H1 (cell line): ENCODE measurements around the gene SLAMF6. TPM values are rescaled to one million over a fixed set of nuclear protein-coding genes. Genes with fewer than 3 reads are reported as not detected.

Experiments used
- KDM1A ChIP-seq: fragments of 200-600, 300-600 bp; sonication (generic); IDR thresholded peaks from 2 replicates; pipeline ENCODE4 v1.7.1; 2016; ENCODE audit warnings: mild to moderate bottlenecking, low read length, borderline replicate concordance
- SRF ChIP-seq: IDR thresholded peaks from 2 replicates; pipeline ENCODE4 v1.6.1; 2011; ENCODE audit warnings: mild to moderate bottlenecking, low read depth, low read length, moderate library complexity
- YY1 ChIP-seq: IDR thresholded peaks from 2 replicates; pipeline ENCODE4 v1.6.1; 2011; ENCODE audit warnings: low read depth, mild to moderate bottlenecking, low read length
- ZNF274 ChIP-seq: IDR thresholded peaks from 2 replicates; pipeline ENCODE4 v1.7.0; 2012; ENCODE audit warnings: low read length, borderline replicate concordance; ENCODE audit errors: extremely low read depth
- polyA plus RNA-seq, 7 experiments: library from polyadenylated mRNA; depleted of rRNA in 3 of 7; stranded (reverse) in 5 of 7; unstranded in 2 of 7; fragments of >200 nt in 5 of 7; fragments of 200-250 nt in 2 of 7; gene quantifications; 1 replicate in 5 of 7; 2 replicates in 1 of 7; 4 replicates in 1 of 7; pipeline versions ENCODE4 v1.2.1 to v1.2.3, GENCODE V29; 2011 to 2013; ENCODE audit warnings: missing spikeins in 2 of 7, mixed read lengths in 2 of 7
- total RNA-seq: library from RNA; stranded (reverse); fragmentation: NEBNext Ultra II Directional; extraction: Animal tissue kit (Norgen Biotek cat#: 25700); gene quantifications from 2 replicates; pipeline ENCODE4 v1.2.1, GENCODE V29; 2021
- TF ChIP-seq, protein P1 (sequence below): fragments of 300-600 bp; sonication (generic); IDR thresholded peaks from 2 replicates; pipeline ENCODE4 v1.7.1; 2012; ENCODE audit warnings: low read length, moderate library complexity, mild to moderate bottlenecking, inconsistent platforms; ENCODE audit not compliant: insufficient replicate concordance
- TF ChIP-seq, protein P2 (sequence below): IDR thresholded peaks from 2 replicates; pipeline ENCODE4 v1.6.1; 2012; ENCODE audit warnings: inconsistent platforms

Gene SLAMF6
- total and polyA plus RNA-seq, 2 of the 8 experiments (the other 6 are each of a cell fraction or from before 2014, with no cell fraction given) = not detected

DNA sequence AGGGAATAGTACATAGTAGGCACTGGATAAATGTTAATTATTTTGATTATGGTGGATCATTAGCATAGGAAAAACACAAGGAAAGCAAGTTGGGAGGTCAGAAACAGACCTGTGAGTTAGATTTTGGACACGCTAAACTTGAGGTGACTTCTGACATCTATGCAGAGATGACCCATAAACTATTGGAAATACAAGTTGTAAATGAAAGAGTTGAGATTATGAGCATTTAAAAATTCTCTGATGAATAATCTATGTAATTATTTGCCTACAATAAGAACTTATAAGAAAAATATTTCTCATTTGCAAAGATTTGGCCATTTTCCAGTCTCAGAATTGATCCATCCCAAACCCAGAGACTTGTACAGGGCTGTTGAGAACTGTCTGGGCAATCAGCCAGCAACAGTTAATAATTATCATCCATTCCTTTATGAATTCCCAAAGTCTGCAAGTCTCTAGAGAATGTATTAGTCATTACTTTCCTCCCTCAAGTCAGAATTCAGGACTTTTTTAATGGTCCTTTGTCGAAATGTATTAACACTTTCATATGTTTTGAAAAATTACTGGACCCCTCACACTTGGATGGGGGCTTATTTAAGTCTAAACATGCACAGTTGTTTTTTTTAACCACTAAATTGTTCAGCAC is 19.4 kb upstream of the SLAMF6 start (continued):
- TF ChIP-seq, protein P1, sequence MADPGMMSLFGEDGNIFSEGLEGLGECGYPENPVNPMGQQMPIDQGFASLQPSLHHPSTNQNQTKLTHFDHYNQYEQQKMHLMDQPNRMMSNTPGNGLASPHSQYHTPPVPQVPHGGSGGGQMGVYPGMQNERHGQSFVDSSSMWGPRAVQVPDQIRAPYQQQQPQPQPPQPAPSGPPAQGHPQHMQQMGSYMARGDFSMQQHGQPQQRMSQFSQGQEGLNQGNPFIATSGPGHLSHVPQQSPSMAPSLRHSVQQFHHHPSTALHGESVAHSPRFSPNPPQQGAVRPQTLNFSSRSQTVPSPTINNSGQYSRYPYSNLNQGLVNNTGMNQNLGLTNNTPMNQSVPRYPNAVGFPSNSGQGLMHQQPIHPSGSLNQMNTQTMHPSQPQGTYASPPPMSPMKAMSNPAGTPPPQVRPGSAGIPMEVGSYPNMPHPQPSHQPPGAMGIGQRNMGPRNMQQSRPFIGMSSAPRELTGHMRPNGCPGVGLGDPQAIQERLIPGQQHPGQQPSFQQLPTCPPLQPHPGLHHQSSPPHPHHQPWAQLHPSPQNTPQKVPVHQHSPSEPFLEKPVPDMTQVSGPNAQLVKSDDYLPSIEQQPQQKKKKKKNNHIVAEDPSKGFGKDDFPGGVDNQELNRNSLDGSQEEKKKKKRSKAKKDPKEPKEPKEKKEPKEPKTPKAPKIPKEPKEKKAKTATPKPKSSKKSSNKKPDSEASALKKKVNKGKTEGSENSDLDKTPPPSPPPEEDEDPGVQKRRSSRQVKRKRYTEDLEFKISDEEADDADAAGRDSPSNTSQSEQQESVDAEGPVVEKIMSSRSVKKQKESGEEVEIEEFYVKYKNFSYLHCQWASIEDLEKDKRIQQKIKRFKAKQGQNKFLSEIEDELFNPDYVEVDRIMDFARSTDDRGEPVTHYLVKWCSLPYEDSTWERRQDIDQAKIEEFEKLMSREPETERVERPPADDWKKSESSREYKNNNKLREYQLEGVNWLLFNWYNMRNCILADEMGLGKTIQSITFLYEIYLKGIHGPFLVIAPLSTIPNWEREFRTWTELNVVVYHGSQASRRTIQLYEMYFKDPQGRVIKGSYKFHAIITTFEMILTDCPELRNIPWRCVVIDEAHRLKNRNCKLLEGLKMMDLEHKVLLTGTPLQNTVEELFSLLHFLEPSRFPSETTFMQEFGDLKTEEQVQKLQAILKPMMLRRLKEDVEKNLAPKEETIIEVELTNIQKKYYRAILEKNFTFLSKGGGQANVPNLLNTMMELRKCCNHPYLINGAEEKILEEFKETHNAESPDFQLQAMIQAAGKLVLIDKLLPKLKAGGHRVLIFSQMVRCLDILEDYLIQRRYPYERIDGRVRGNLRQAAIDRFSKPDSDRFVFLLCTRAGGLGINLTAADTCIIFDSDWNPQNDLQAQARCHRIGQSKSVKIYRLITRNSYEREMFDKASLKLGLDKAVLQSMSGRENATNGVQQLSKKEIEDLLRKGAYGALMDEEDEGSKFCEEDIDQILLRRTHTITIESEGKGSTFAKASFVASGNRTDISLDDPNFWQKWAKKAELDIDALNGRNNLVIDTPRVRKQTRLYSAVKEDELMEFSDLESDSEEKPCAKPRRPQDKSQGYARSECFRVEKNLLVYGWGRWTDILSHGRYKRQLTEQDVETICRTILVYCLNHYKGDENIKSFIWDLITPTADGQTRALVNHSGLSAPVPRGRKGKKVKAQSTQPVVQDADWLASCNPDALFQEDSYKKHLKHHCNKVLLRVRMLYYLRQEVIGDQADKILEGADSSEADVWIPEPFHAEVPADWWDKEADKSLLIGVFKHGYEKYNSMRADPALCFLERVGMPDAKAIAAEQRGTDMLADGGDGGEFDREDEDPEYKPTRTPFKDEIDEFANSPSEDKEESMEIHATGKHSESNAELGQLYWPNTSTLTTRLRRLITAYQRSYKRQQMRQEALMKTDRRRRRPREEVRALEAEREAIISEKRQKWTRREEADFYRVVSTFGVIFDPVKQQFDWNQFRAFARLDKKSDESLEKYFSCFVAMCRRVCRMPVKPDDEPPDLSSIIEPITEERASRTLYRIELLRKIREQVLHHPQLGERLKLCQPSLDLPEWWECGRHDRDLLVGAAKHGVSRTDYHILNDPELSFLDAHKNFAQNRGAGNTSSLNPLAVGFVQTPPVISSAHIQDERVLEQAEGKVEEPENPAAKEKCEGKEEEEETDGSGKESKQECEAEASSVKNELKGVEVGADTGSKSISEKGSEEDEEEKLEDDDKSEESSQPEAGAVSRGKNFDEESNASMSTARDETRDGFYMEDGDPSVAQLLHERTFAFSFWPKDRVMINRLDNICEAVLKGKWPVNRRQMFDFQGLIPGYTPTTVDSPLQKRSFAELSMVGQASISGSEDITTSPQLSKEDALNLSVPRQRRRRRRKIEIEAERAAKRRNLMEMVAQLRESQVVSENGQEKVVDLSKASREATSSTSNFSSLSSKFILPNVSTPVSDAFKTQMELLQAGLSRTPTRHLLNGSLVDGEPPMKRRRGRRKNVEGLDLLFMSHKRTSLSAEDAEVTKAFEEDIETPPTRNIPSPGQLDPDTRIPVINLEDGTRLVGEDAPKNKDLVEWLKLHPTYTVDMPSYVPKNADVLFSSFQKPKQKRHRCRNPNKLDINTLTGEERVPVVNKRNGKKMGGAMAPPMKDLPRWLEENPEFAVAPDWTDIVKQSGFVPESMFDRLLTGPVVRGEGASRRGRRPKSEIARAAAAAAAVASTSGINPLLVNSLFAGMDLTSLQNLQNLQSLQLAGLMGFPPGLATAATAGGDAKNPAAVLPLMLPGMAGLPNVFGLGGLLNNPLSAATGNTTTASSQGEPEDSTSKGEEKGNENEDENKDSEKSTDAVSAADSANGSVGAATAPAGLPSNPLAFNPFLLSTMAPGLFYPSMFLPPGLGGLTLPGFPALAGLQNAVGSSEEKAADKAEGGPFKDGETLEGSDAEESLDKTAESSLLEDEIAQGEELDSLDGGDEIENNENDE = no peak
- no peak for TF ChIP-seq SRF
- no peak for TF ChIP-seq ZNF274
- TF ChIP-seq YY1 = no peak
- TF ChIP-seq KDM1A = no peak
- TF ChIP-seq, protein P2, sequence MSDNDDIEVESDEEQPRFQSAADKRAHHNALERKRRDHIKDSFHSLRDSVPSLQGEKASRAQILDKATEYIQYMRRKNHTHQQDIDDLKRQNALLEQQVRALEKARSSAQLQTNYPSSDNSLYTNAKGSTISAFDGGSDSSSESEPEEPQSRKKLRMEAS = no peak
- TF ChIP-seq, all 59 proteins: peak for 0
